CD4-positive, alpha-beta T cell treated with Interleukin-6 at 100 ng/mL for 8 hours (primary cell): ENCODE data around the gene USP17L24.
"Not testable (repeated sequence)": the region's sequence is repeated elsewhere in the genome, so short reads cannot be mapped to it uniquely, and the experiment has no call there.

Experiments
- DNase-seq: peaks from one replicate; pipeline ENCODE4 v3.0.0-alpha.2; 2020; ENCODE audit warnings: mixed read lengths, low spot score

The USP17L24 gene

GRCh38 chr4:9324865-9325264 is at the start of gene USP17L24:
Gene USP17L24, plus strand, starts transcription at chr4:9325165. Its CDS starts 0 bp downstream, at chr4:9325165.
- DNase-seq: not testable (repeated sequence)

GRCh38 chr4:9324191-9324590 is 774 bp upstream of the USP17L24 start:
- DNase-seq: not testable (repeated sequence)

- DNase-seq: not testable (repeated sequence)
These were observed 4.6 kb downstream of the USP17L24 start, which contains the start of gene USP17L25 for GRCh38 chr4:9329611-9330010. Gene USP17L25, plus strand, starts transcription at chr4:9329911. Its CDS starts 0 bp downstream, at chr4:9329911.

- not testable (repeated sequence) for DNase-seq
These were observed 9.4 kb downstream of the USP17L24 start, which contains the start of gene USP17L26 for GRCh38 chr4:9334358-9334757. Gene USP17L26, plus strand, starts transcription at chr4:9334658. Its CDS starts 0 bp downstream, at chr4:9334658.

- DNase-seq: not testable (repeated sequence)
These were observed 14.1 kb downstream of the USP17L24 start, which contains the start of gene USP17L5 for GRCh38 chr4:9339103-9339502. Gene USP17L5, plus strand, starts transcription at chr4:9339403. Its CDS starts 0 bp downstream, at chr4:9339403.

GRCh38 chr4:9343848-9344247 is 18.9 kb downstream of the USP17L24 start, which contains the start of gene USP17L27:
Gene USP17L27, plus strand, starts transcription at chr4:9344148. Its CDS starts 0 bp downstream, at chr4:9344148.
- not testable (repeated sequence) for DNase-seq

GRCh38 chr4:9348593-9348992 is 23.6 kb downstream of the USP17L24 start, which contains the start of gene USP17L28:
Gene USP17L28, plus strand, starts transcription at chr4:9348893. Its CDS starts 0 bp downstream, at chr4:9348893.
- not testable (repeated sequence) for DNase-seq

GRCh38 chr4:9350866-9351265 is 25.9 kb downstream of the USP17L24 start:
- DNase-seq: not testable (repeated sequence)

- DNase-seq: not testable (repeated sequence)
These were observed 28.4 kb downstream of the USP17L24 start, which contains the start of gene USP17L29 for GRCh38 chr4:9353338-9353737. Gene USP17L29, plus strand, starts transcription at chr4:9353638. Its CDS starts 0 bp downstream, at chr4:9353638.

- DNase-seq: not testable (repeated sequence)
These were observed 37.9 kb downstream of the USP17L24 start, which contains the start of gene USP17L30 for GRCh38 chr4:9362829-9363228. Gene USP17L30, plus strand, starts transcription at chr4:9363129. Its CDS starts 0 bp downstream, at chr4:9363129.
